Stimulated activated CD4-positive, alpha-beta T cell treated with anti-CD3 and anti-CD28 coated beads, Interleukin-2, amount 100 ng/mL, for 24 hours (primary cell): Measurements from ENCODE around the gene ALAS2.
"Not testable (repeated sequence)": the region's sequence is repeated elsewhere in the genome, so short reads cannot be mapped to it uniquely, and the experiment has no call there.

Experiments
- DNase-seq, 2 donors: peaks; one replicate each; pipeline ENCODE4 v3.0.0-alpha.2; 2020

ALAS2 gene

DNA sequence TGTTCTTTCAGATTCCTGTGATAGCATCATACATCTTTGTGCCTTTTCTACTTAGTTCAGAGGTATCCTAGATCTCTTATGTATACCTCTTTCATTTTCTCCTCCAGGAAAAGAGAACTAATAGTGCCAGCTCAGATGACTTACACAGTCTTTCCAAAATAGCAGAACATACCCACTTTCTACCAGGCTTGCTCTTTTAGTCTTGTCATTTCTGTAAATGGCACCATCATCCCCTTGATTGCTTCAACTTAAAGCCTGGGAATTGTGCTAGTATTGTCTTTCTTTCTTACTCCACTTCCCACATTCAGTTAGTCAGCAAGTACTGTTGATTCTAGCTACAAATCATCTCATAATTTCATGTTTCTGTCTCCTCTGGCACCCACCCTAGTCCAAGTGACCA, 25.5 kb downstream of the ALAS2 start:
- DNase-seq, result no peak

DNA sequence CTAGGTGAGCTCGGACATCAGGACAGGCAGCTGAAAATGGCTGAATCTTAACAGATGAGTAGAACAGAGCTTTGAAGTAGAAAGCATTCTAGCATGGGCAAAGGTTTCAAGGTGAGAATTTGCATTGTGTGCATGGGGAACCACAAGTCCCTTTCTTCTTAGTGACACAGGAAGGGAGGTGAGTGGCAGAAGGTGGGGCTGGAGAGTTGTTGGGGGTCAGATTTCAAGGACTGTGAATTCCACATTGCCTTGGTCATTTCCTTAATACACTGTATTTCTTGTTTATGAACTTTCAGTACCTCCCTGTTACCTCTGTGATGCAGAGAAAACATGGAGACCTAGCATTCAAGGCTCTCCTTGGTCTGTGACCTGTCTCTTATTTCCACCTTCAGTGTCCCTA, 26.5 kb downstream of the ALAS2 start:
- no peak for DNase-seq

DNA sequence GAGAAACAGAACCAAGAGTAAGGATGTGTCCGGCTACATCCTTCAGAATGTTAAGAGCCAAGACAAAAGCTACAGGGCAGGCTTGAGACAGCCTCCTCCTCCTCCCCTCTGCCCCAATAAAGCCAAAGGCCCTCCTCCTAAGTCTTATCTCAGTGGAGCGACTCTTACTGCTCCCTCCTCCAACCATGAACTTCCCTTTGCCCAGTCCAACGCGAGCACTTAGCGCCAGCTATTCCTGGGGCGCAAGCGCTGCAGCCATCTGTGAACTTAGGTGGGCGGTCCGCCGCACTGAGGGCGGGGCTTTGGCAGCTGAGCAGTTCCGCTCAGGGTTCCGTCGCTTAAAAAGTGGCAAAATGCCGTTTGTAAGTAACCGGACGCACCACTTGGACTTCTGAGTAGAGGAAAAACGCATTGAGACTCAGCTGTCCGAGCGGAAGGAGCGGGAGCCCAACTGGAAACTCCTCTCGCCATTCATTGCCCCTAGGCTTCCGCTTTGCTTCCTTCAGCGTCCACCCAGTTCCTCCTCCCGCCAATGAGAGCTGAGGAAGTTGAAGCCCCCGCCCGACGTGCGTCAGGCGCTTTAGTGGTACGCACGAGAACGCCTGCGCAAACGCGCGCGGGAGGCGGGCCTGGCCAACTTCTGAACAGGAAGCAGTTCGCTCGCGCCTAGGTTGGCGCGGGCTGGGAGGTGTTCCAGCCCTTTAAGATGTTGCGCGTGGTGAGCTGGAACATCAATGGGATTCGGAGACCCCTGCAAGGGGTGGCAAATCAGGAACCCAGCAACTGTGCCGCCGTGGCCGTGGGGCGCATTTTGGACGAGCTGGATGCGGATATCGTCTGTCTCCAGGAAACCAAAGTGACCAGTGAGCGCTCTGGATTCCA, 30.8 kb downstream of the ALAS2 start, which contains the start of gene APEX2:
Gene APEX2 (plus strand): TSS at position 647 of the 882 bp plus-strand sequence. CDS start 60 bp downstream, at position 707.
- DNase-seq, result peak; percentile 86

DNA sequence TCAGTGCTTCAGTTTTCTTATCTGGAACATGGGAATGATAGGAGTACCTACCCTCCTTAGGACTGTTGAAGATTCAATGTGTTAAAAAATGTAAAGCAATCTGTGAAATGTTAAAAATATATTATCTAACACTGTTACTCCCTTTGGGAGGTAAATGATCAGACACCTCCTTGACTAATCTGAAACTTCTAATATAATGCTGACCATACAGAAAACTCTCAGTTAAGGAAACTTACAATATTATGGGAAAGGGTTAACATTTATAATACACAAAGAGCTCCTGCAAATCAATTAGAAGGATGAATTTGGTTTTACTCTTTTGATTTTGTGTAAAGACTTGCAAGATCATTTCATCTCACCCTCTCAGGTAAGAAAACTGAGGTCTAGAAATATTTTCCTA, 35.2 kb downstream of the ALAS2 start:
- no peak for DNase-seq

DNA sequence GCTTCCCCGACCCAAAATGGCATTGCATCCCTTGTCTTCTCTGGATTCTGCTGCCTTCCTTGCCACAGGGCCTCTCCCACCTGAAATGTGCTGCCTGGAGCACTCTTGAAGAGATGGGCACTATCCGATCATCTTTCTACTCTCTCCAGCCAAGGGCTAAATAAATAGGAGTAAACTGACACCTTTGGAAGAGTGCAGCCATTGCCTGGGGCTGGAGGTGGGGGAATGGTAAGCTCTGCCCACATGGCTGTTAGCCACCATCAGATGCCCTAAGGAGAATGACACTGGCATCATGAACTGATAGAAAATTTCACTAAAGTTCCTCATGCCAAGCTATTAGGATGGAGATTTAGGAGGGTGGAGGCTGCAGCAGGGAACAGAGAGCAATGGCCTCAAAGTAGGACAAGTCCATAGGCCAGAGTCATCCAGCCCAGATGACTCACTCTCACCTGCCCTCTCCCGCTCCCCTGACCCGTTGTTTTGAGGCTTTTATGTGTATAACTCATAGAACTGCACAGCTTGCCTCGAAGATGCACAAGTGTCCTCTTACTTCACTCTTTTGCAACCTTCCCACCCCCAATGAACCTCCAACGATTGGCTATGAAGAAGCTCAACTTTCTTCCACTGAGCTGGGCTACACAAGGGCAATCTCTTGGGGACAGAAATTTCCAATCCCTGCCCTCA, 36.0 kb downstream of the ALAS2 start:
- DNase-seq, result no peak

DNA sequence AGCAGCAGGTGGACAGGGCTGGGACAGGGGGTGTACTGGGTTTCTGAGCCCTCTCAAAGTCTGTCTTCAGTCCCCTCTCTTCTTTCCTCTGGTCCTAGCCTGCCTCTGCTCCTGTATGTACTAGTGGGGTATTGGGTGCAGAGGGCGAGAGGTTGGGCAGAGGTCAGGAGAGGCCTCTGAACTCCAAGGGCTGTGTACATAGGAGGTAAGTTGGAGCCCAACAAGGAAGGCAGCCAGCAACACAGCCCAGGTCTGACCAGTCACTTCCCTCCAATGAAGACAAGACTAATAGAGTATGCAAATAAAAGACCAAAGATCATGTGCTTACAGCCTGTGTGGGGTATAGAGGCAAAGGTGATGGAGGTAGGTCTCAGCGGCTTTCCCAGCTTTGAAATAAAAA, 36.7 kb downstream of the ALAS2 start, which contains the start of gene PFKFB1:
Gene PFKFB1 (minus strand): TSS at position 90 of the 400 bp plus-strand sequence. CDS start 181 bp downstream, outside the sequence.
- DNase-seq, result no peak

DNA sequence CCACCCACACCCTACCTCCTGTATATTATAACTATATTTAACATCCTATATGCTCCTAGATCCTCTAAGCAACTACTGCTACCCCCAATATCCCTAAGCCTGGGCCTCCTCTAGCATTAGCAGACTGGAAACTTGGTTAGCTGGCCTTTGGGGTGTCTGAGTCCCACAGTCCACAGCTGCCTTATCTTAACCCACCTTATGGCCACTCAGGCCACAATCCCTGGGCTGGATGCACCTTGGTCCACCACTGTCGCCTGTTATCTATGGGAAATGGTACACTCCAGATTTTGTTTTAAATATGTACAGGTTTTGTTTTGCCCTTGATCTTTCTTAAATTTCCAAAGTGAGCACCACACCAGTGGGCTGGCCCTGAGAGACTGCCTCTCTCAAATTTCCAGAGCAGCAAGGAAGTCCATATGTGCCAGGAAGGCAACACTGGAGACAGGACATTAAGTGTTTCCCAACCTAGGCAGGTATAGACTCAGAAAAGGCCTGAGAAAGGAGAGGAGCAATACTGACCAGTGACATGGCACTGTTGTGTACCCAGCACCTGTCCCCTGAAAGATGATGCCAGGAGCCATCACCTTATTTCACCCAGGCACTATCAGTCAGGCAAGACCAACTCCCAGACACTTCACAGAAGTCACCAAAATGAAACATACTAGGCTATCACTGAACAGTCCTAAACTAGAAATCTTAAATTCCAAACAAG, 37.7 kb downstream of the ALAS2 start:
- DNase-seq, result no peak

DNA sequence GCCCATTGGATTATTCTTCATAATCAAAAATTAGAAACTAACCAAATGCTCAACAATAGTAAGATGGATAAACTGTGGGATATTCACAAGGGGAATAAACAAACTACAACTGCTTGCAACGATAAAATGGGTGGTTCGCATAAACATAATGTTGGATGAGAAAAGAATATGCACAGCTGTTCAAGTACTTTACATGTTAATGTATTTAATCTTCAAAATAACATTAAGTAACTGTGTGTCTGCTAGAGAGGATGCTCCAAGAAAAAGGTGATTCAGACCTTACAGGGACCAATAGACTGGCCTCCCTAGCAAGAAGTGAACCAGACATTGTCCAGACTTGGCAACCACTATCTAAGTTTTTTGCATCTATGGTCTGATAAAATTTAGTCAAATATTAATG, 39.1 kb downstream of the ALAS2 start:
- DNase-seq, result no peak

DNA sequence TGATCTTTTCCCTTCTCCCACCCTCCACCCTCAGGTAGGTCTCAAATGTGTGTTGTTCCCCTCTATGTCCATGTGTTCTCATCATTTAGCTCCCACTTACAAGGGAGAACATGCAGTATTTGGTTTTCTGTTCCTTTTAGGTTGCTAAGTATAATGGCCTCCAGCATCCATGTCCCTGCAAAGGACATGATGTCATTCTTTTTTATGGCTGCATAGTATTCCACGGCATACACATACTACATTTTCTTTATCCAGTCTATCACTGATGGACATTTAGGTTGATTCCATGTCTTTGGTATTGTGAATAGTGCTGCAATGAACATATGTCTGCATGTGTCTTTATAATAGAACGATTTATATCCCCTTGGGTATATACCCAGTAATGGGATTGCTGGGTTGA, 47.5 kb downstream of the ALAS2 start:
- DNase-seq, result not testable (repeated sequence)

DNA sequence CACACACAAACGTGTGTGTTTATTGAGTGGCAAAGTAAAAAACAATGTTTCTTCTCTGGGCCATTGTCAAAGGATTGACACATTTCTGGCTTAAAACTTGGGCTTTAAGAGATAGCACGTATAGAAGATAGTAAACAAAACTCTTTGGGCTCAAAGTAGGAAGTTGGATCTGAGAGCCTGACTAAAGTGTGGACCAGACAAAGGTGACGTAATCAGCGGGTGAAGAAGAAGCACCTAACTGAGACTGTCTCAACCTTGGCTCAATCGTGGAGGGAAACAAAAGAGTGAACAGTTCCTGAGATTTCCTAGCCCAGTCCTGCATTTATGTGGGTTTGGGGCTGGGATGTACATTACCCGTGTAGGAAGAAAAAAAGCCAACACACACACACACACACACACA, 50.4 kb downstream of the ALAS2 start:
- DNase-seq, result no peak

DNA sequence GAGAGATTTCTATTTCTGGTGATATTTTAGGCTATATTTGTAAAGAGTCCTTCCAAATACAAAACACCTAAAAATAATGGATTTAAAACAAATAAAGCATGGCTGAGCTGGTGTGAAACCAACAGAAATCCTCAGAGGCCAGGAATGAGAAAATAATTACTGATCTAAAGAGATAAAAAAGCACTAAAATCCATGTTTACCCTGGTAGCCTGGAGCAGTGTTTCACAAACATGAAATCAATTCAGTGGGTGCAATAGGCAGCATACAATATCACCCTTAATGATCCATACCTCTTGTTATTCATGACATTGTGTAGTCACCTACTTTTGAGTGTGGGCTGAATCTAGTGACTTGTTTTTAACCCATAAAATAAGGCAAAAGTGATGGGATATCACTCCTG, 51.3 kb downstream of the ALAS2 start:
- no peak for DNase-seq

DNA sequence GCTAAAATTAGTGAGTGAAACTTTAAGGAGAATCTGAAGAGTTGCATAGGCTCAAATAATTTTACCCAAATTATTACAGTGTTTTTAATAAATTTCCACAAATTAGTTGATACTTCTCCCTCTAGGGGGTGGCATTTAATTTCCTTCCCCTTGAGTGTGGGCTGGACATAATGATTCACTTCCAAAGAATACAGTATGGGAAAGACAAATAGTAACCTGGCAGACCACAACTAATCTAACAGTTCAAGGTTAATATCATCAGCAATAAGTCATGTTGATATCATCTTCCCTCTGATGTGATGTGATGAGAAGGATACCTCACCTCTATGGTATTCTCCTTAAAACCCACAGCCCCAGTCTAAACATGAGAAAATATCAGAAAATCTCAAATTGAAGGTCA, 52.3 kb downstream of the ALAS2 start:
- no peak for DNase-seq

DNA sequence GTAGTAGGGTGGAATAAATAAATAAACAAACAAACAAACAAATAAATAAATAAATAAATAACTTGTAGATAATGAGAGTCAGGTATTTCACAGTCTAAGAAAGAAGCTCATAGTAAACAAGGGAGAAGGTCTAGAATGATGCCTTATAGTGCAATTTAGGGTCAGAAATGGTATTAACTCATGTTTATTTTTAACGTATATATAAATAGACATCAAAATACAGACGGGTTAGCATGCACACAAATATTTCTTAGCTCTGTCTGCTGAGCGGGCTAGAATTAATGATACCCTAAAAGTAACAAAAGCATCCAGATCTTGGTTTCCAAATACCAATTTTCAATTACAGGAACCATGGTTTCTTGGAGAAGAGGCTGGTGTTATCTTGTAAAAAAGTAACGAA, 53.4 kb downstream of the ALAS2 start:
- DNase-seq, result no peak

DNA sequence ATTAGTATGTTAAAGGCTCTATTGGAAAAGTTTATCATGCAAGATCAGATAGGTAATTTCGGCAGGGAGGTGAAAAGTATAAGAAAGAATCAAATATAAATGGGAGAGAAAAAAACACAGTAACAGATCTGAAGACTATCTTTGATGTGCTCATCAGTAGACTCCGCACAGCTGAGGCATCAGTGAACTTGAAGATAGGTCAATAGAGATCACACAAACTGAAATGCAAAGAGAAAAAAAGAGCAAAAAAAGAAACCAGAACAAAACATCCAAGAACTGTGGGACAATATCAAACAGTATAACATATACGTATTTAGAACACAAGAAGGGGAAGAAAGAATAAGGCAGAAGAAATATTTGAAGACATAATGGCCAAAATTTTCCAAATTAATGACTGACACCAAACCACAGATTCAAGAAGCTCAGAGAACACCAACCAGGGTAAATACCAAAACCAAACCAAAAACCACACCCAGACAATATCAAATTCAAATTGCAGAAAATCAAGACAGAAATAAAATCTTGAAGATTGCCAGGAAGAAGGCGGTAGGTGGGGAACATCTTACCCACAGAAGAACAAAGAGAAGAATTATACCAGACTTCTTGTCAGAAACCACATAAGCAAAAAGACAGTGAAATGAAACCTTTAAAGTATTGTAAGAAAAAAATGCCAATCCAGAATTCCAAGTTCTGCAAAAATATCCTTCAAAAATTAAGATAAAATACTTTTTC, 65.8 kb downstream of the ALAS2 start:
- no peak for DNase-seq

DNA sequence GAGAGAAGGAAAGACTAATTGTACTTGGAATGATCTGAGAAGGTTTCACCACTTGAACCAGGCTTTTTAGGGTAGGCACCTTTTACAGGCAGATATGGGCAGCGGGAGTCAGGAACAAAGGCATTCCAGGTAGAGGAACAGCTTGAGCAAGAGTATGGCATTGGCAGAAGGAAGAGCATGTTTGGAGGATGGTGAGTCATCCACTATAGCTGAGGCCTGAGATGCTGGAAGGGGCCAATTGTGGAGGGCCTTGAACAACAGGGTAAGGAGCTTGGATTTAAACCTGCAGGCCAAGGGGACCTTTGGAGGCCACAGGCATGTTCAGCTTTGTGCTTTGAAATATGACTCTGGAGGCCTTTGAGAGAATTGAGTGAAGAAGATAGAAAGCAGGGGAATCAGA, 69.0 kb downstream of the ALAS2 start:
- no peak for DNase-seq
